Right lung (tissue), 5 donors: ENCODE measurements around the gene DNAJC5. TPM values are rescaled to one million over a fixed set of nuclear protein-coding genes. Genes with fewer than 3 reads are reported as not detected.

Source experiments
- DNase-seq, 2 donors: peaks; one replicate each; pipeline ENCODE4 v3.0.0-alpha.2; 2013
- polyA plus RNA-seq, 5 donors: library from polyadenylated mRNA; unstranded; fragments of 120-200 nt; gene quantifications; one replicate each; pipeline versions ENCODE4 v1.2.1 to v1.2.3, GENCODE V29; 2013; ENCODE audit warnings: inconsistent platforms in 1 of 5, low replicate concordance in 1 of 5; ENCODE audit not compliant: insufficient read length in 5 of 5, insufficient read depth in 1 of 5

Gene DNAJC5
- polyA plus RNA-seq, 5 donors: 16.2 to 32.5 (median 22.3) TPM

GRCh38 chr20:63882257-63883200 lies 12.4 kb upstream of the DNAJC5 start:
- DNase-seq: no peak

- DNase-seq: no peak
Observed at GRCh38 chr20:63883201-63883593, 11.7 kb upstream of the DNAJC5 start.

- no peak for DNase-seq
Observed at GRCh38 chr20:63884506-63885263, 10.2 kb upstream of the DNAJC5 start.

GRCh38 chr20:63885264-63886053 lies 9.5 kb upstream of the DNAJC5 start:
- DNase-seq: no peak

- DNase-seq: no peak
Observed at GRCh38 chr20:63886054-63886419, 8.9 kb upstream of the DNAJC5 start.

- no peak for DNase-seq
Observed at GRCh38 chr20:63886921-63887320, 8.0 kb upstream of the DNAJC5 start.

GRCh38 chr20:63889241-63890200 lies 5.4 kb upstream of the DNAJC5 start:
- DNase-seq: no peak

- no peak for DNase-seq
Observed at GRCh38 chr20:63890201-63890576, 4.7 kb upstream of the DNAJC5 start.

GRCh38 chr20:63890616-63891015 lies 4.3 kb upstream of the DNAJC5 start:
- no peak for DNase-seq

- no peak for DNase-seq
Observed at GRCh38 chr20:63891061-63892002, 3.6 kb upstream of the DNAJC5 start.

- DNase-seq: no peak
Observed at GRCh38 chr20:63892402-63892801, 2.5 kb upstream of the DNAJC5 start.

- DNase-seq: no peak
Observed at GRCh38 chr20:63893999-63894357, 948 bp upstream of the DNAJC5 start.

GRCh38 chr20:63895202-63895951 lies 451 bp downstream of the DNAJC5 start:
- no peak for DNase-seq

GRCh38 chr20:63895952-63896263 lies 982 bp downstream of the DNAJC5 start:
- no peak for DNase-seq

- DNase-seq: peak in 1 of 2 donors; percentile 28
Observed at GRCh38 chr20:63896264-63897105, 1.6 kb downstream of the DNAJC5 start.

- no peak for DNase-seq
Observed at GRCh38 chr20:63897978-63898561, 3.1 kb downstream of the DNAJC5 start.

GRCh38 chr20:63898882-63899558 lies 4.1 kb downstream of the DNAJC5 start:
- DNase-seq: no peak
